Natural killer cell (primary cell): ENCODE measurements around the gene AP1B1. TPM values are rescaled to one million over a fixed set of nuclear protein-coding genes. Genes with fewer than 3 reads are reported as not detected.

Source experiments
- ATAC-seq, 3 donors: fragments of 150-1000 bp in 2 of 3; fragments of 200-7000 bp in 1 of 3; cut with Tn5 transposase; 1 replicate in 1 of 3; 2 replicates in 2 of 3; pipeline ENCODE4 v1.10.0; 2021; ENCODE audit warnings: mild to moderate bottlenecking in 2 of 3, moderate library complexity in 2 of 3
- DNase-seq, 2 donors: peaks; one replicate each; pipeline versions ENCODE4 v3.0.0 to v3.0.0-alpha.2; 2013 to 2021; ENCODE audit warnings: mixed read lengths in 1 of 2
- H3K27ac ChIP-seq: one replicate; pipeline ENCODE4 v1.5.1; 2013; ENCODE audit warnings: mild to moderate bottlenecking, low read length
- H3K27me3 ChIP-seq: one replicate; pipeline ENCODE4 v1.6.1; 2013; ENCODE audit warnings: low read length; ENCODE audit not compliant: control insufficient read depth, insufficient read depth
- H3K36me3 ChIP-seq: one replicate; pipeline ENCODE4 v1.6.1; 2013; ENCODE audit warnings: low read length; ENCODE audit not compliant: control insufficient read depth, insufficient read depth
- H3K4me1 ChIP-seq: one replicate; pipeline ENCODE4 v1.6.1; 2013; ENCODE audit warnings: low read length; ENCODE audit not compliant: control insufficient read depth, insufficient read depth
- H3K4me3 ChIP-seq: one replicate; pipeline ENCODE4 v1.5.1; 2013; ENCODE audit warnings: low read length
- H3K9me3 ChIP-seq: one replicate; pipeline ENCODE4 v1.6.1; 2013; ENCODE audit warnings: low read length; ENCODE audit not compliant: control insufficient read depth, insufficient read depth
- H3K27ac Mint-ChIP-seq, 2 donors: one replicate each; pipeline ENCODE4 v1.8.0; 2022; ENCODE audit warnings: mild to moderate bottlenecking in 2 of 2, mixed read lengths in 2 of 2, moderate library complexity in 1 of 2
- H3K27me3 Mint-ChIP-seq, 2 donors: one replicate each; pipeline ENCODE4 v1.8.0; 2022; ENCODE audit warnings: low read depth in 2 of 2, mixed read lengths in 2 of 2
- H3K36me3 Mint-ChIP-seq: one replicate; pipeline ENCODE4 v1.8.0; 2022; ENCODE audit warnings: mixed read lengths
- H3K4me1 Mint-ChIP-seq, 2 donors: one replicate each; pipeline ENCODE4 v1.8.0; 2022; ENCODE audit warnings: mixed read lengths in 2 of 2
- H3K4me3 Mint-ChIP-seq: one replicate; pipeline ENCODE4 v1.8.0; 2022; ENCODE audit warnings: mild to moderate bottlenecking, moderate library complexity, mixed read lengths
- H3K9me3 Mint-ChIP-seq, 2 donors: one replicate each; pipeline ENCODE4 v1.8.0; 2022; ENCODE audit warnings: mixed read lengths in 2 of 2
- CTCF ChIP-seq: fragments of 200-600 bp; IDR thresholded peaks from one replicate; pipeline ENCODE4 v1.8.0; 2022; ENCODE audit warnings: antibody characterized with exemption
- WGBS: methylation state at CpG from one replicate; pipeline ENCODE4 v1.1.7; 2013; ENCODE audit warnings: missing lambda C conversion rate; ENCODE audit not compliant: insufficient coverage; 5-methylcytosine and 5-hydroxymethylcytosine counted together
- intact Hi-C: fragments of 100-400 bp; cut with micrococcal nuclease; formaldehyde crosslinking; loops from one replicate; pipeline ENCODE4 v1.14.2; 2022
- total RNA-seq, 4 donors: library from RNA; stranded (reverse); fragments of 120-200 nt in 1 of 4; gene quantifications; one replicate each; pipeline versions ENCODE4 v1.2.3 to v1.2.4, GENCODE V29; 2013 to 2022

AP1B1 gene
- total RNA-seq, 3 donors from 2014 or later (not counting 1 experiment from before 2014, with no cell fraction given) = 54.0 to 56.1 (median 54.3) TPM

DNA sequence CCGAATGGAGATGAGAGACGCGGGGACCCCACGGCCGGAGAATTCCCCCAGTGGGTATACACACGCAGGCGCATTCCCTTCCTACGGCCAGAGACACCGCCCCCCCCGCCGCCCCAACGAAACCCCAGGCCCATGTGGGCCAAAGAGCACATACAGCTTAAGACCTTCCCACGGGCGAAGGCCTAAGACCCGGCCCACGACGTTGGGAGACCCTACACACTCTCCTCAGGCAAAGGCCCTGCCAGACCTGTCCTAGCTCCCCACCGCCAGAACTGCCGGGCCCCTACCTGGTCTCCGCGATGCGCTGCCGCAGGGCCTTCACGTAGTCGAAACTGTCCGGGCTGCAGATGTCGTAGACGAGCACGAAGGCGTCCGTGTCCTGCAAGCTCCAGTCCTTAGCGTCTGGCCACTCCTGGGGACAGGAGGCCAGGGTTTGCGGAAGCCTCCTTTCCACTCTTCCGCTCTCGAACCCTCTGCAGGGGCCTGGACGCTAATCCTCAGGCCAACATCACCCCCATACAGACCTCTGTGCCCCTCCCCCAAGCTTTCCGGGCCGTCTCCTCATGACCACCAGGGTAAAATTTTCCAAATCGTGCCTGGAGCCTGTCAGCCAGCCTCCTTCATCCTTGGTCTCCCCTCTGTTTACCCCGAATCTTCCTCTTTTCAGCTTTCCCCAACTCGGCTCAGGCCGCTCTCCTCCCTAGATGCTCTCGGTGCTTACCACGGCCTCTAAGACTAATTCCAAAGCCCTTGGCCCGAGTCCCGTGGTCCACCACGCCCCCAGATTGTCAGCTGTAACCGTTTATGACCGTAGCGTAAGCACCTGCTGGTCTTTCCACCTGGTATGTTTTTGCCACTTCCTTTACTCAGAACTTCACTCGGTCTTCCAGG, 74.5 kb downstream of the AP1B1 start:
- intact Hi-C loops = no loop called here
- Histone ChIP-seq H3K27ac (no peak overlapping the region), H3K9me3 (no peaks in the 10 kb centered on the region), H3K4me3 (no peak overlapping the region), H3K36me3 (no peaks in the 10 kb centered on the region), H3K4me1 (peaks cover 32% of the 10 kb centered on the region), H3K27me3 (peaks cover 26% of the 10 kb centered on the region)
- 21% methylated on average over 51 of the region's 51 CpGs for WGBS
- peaks cover 36 to 40% of the 10 kb centered on the region in 2 donors for H3K27me3 Mint-ChIP-seq
- TF ChIP-seq CTCF = no peak
- H3K27ac Mint-ChIP-seq = no peak overlapping the region
- ATAC-seq (no peak), DNase-seq (no peak)
- H3K4me3 Mint-ChIP-seq = no peak overlapping the region
- H3K4me1 Mint-ChIP-seq = peaks cover 9 to 18% of the 10 kb centered on the region in 2 donors
- H3K36me3 Mint-ChIP-seq = no peaks in the 10 kb centered on the region
- H3K9me3 Mint-ChIP-seq = no peaks in the 10 kb centered on the region

GRCh38 chr22:29313126-29313575, 75.2 kb downstream of the AP1B1 start:
- Histone ChIP-seq H3K4me3 (no peak overlapping the region), H3K27me3 (peaks cover 26% of the 10 kb centered on the region), H3K27ac (no peak overlapping the region), H3K4me1 (peaks cover 37% of the 10 kb centered on the region), H3K36me3 (no peaks in the 10 kb centered on the region), H3K9me3 (no peaks in the 10 kb centered on the region)
- Mint-ChIP-seq H3K4me3 (no peak overlapping the region), H3K9me3 (no peaks in the 10 kb centered on the region), H3K36me3 (no peaks in the 10 kb centered on the region), H3K4me1 (peaks cover 9 to 18% of the 10 kb centered on the region in 2 donors), H3K27ac (no peak overlapping the region), H3K27me3 (peaks cover 36 to 40% of the 10 kb centered on the region in 2 donors)
- intact Hi-C loops = no loop called here
- peak in 2 of 3 donors; percentile 36 to 45 for ATAC-seq
- DNase-seq = peak in 1 of 2 donors; percentile 49
- WGBS = 18% methylated on average over 44 of the region's 44 CpGs
- TF ChIP-seq CTCF = peak; percentile 30

DNA sequence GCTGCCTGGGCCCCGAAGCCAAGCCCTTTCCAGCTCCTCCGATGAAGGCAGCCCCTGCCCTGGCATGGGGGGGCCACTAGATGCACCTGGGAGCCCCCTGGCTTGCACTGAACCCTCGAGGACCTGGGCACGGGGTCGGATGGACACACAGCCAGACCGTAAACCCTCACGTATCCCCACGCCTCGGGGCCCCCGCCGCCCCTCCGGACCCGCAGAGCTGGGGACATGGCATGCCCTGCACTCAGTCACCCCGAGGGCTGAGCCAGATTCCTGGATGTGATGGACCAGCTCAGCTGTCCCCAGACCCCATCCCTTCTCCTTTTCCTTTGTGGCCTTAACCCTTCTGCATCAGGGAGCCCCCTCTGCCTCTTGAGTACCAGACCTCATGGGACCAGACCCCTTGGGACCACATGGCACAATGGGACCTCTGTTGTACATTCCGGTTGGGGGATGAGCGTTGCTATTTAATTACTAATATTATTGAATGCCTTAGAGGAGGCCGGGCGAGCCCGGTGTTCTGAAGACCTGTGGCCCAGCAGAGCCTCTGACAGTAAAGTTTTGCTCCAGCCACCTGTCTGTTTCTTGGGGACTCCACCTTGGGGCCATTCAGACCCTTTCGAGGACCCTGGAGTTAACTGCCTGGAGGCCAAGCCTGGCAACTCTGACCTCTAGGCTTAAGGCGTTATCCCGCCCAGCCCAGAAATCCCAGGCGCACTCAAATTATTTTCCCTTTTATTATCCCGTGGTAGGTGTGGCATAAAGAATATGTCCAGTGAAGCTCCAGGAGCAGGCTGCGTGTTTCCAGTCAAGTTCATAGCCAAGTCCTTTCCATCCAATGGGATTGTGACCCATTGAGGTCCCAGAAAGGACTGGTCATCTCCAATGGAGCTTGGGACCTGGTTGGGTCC, 75.9 kb downstream of the AP1B1 start:
- H3K27me3 Mint-ChIP-seq = peaks cover 36 to 42% of the 10 kb centered on the region in 2 donors
- Histone ChIP-seq H3K4me3 (no peak overlapping the region), H3K9me3 (no peaks in the 10 kb centered on the region), H3K4me1 (peaks cover 37% of the 10 kb centered on the region), H3K27ac (no peak overlapping the region), H3K27me3 (peaks cover 26% of the 10 kb centered on the region), H3K36me3 (no peaks in the 10 kb centered on the region)
- peaks cover 9 to 20% of the 10 kb centered on the region in 2 donors for H3K4me1 Mint-ChIP-seq
- no peak for ATAC-seq
- no peak overlapping the region for H3K4me3 Mint-ChIP-seq
- no peak overlapping the region for H3K27ac Mint-ChIP-seq
- 92% methylated on average over 25 of the region's 25 CpGs for WGBS
- no peaks in the 10 kb centered on the region for H3K9me3 Mint-ChIP-seq
- no peak for TF ChIP-seq CTCF
- DNase-seq = no peak
- intact Hi-C loops = no loop called here
- no peaks in the 10 kb centered on the region for H3K36me3 Mint-ChIP-seq
